Measurements from ENCODE around the gene PNCK. TPM values are rescaled to one million over a fixed set of nuclear protein-coding genes. Genes with fewer than 3 reads are reported as not detected.

PNCK gene
- total and polyA plus RNA-seq, 2 donors: 2.4 to 8.2 TPM

- Histone ChIP-seq H3K27ac (ENCODE audit: low read depth in 1 of 2, low read length in 1 of 2) (no peak overlapping the region), H3K36me3 (ENCODE audit: control insufficient read depth in 2 of 2, insufficient read depth in 2 of 2, low read length in 1 of 2) (no peaks in the 10 kb centered on the region), H3K9me3 (ENCODE audit: control insufficient read depth in 2 of 2, insufficient read depth in 1 of 2, low read length in 1 of 2) (peaks cover 0 to 2% of the 10 kb centered on the region in 2 donors), H3K4me1 (ENCODE audit: control insufficient read depth in 2 of 2, insufficient read depth in 2 of 2, low read length in 2 of 2) (no peaks in the 10 kb centered on the region), H3K27me3 (ENCODE audit: control insufficient read depth in 2 of 2, insufficient read depth in 1 of 2, low read length in 1 of 2) (peaks cover 7 to 48% of the 10 kb centered on the region in 2 donors), H3K4me3 (ENCODE audit: low read length in 2 of 2) (no peak overlapping the region)
- WGBS: 82% methylated on average over 12 of the region's 12 CpGs
- no peak for DNase-seq (ENCODE audit: low read depth in 6 of 9, low spot score in 9 of 9)
These were observed 7.6 kb upstream of the PNCK start for GRCh38 chrX:153681175-153681574.

GRCh38 chrX:153674219-153674851 lies 722 bp upstream of the PNCK start:
- Histone ChIP-seq H3K4me1 (ENCODE audit: control insufficient read depth in 2 of 2, insufficient read depth in 2 of 2, low read length in 2 of 2) (no peaks in the 10 kb centered on the region), H3K4me3 (ENCODE audit: low read length in 2 of 2) (no peak overlapping the region), H3K27ac (ENCODE audit: low read depth in 1 of 2, low read length in 1 of 2) (no peak overlapping the region), H3K27me3 (ENCODE audit: control insufficient read depth in 2 of 2, insufficient read depth in 1 of 2, low read length in 1 of 2) (peaks cover 19 to 53% of the 10 kb centered on the region in 2 donors), H3K36me3 (ENCODE audit: control insufficient read depth in 2 of 2, insufficient read depth in 2 of 2, low read length in 1 of 2) (no peaks in the 10 kb centered on the region), H3K9me3 (ENCODE audit: control insufficient read depth in 2 of 2, insufficient read depth in 1 of 2, low read length in 1 of 2) (no peaks in the 10 kb centered on the region)
- 81% methylated on average over 27 of the region's 27 CpGs for WGBS
- DNase-seq (ENCODE audit: low read depth in 6 of 9, low spot score in 9 of 9): no peak

GRCh38 chrX:153672531-153673427 lies 834 bp downstream of the PNCK start:
- Histone ChIP-seq H3K27ac (ENCODE audit: low read depth in 1 of 2, low read length in 1 of 2) (no peak overlapping the region), H3K36me3 (ENCODE audit: control insufficient read depth in 2 of 2, insufficient read depth in 2 of 2, low read length in 1 of 2) (no peaks in the 10 kb centered on the region), H3K4me3 (ENCODE audit: low read length in 2 of 2) (no peak overlapping the region), H3K9me3 (ENCODE audit: control insufficient read depth in 2 of 2, insufficient read depth in 1 of 2, low read length in 1 of 2) (no peaks in the 10 kb centered on the region), H3K27me3 (ENCODE audit: control insufficient read depth in 2 of 2, insufficient read depth in 1 of 2, low read length in 1 of 2) (peaks cover 19 to 48% of the 10 kb centered on the region in 2 donors), H3K4me1 (ENCODE audit: control insufficient read depth in 2 of 2, insufficient read depth in 2 of 2, low read length in 2 of 2) (no peaks in the 10 kb centered on the region)
- no peak for DNase-seq (ENCODE audit: low read depth in 6 of 9, low spot score in 9 of 9)
- WGBS: 51% methylated on average over 50 of the region's 53 CpGs

- H3K27me3 ChIP-seq (ENCODE audit: control insufficient read depth in 2 of 2, insufficient read depth in 1 of 2, low read length in 1 of 2): peaks cover 19 to 52% of the 10 kb centered on the region in 2 donors
- H3K27ac ChIP-seq (ENCODE audit: low read depth in 1 of 2, low read length in 1 of 2): no peak overlapping the region
- no peaks in the 10 kb centered on the region for H3K4me1 ChIP-seq (ENCODE audit: control insufficient read depth in 2 of 2, insufficient read depth in 2 of 2, low read length in 2 of 2)
- whole genome bisulfite sequencing: 95% methylated on average over 27 of the region's 27 CpGs
- H3K9me3 ChIP-seq (ENCODE audit: control insufficient read depth in 2 of 2, insufficient read depth in 1 of 2, low read length in 1 of 2): no peaks in the 10 kb centered on the region
- no peak for DNase-seq (ENCODE audit: low read depth in 6 of 9, low spot score in 9 of 9)
- H3K36me3 ChIP-seq (ENCODE audit: control insufficient read depth in 2 of 2, insufficient read depth in 2 of 2, low read length in 1 of 2): no peaks in the 10 kb centered on the region
- no peak overlapping the region for H3K4me3 ChIP-seq (ENCODE audit: low read length in 2 of 2)
These were observed 1.8 kb downstream of the PNCK start for GRCh38 chrX:153671589-153672530.

GRCh38 chrX:153670748-153671588 lies 2.6 kb downstream of the PNCK start:
- Histone ChIP-seq H3K4me1 (ENCODE audit: control insufficient read depth in 2 of 2, insufficient read depth in 2 of 2, low read length in 2 of 2) (no peaks in the 10 kb centered on the region), H3K27me3 (ENCODE audit: control insufficient read depth in 2 of 2, insufficient read depth in 1 of 2, low read length in 1 of 2) (peaks cover 19 to 55% of the 10 kb centered on the region in 2 donors), H3K9me3 (ENCODE audit: control insufficient read depth in 2 of 2, insufficient read depth in 1 of 2, low read length in 1 of 2) (no peaks in the 10 kb centered on the region), H3K36me3 (ENCODE audit: control insufficient read depth in 2 of 2, insufficient read depth in 2 of 2, low read length in 1 of 2) (no peaks in the 10 kb centered on the region), H3K4me3 (ENCODE audit: low read length in 2 of 2) (no peak overlapping the region), H3K27ac (ENCODE audit: low read depth in 1 of 2, low read length in 1 of 2) (no peak overlapping the region)
- no peak for DNase-seq (ENCODE audit: low read depth in 6 of 9, low spot score in 9 of 9)
- WGBS: 97% methylated on average over 23 of the region's 23 CpGs

GRCh38 chrX:153669901-153670731 lies 3.5 kb downstream of the PNCK start:
- 94% methylated on average over 22 of the region's 23 CpGs for WGBS
- Histone ChIP-seq H3K9me3 (ENCODE audit: control insufficient read depth in 2 of 2, insufficient read depth in 1 of 2, low read length in 1 of 2) (no peaks in the 10 kb centered on the region), H3K36me3 (ENCODE audit: control insufficient read depth in 2 of 2, insufficient read depth in 2 of 2, low read length in 1 of 2) (no peaks in the 10 kb centered on the region), H3K27me3 (ENCODE audit: control insufficient read depth in 2 of 2, insufficient read depth in 1 of 2, low read length in 1 of 2) (peaks cover 19 to 58% of the 10 kb centered on the region in 2 donors), H3K4me1 (ENCODE audit: control insufficient read depth in 2 of 2, insufficient read depth in 2 of 2, low read length in 2 of 2) (no peaks in the 10 kb centered on the region), H3K4me3 (ENCODE audit: low read length in 2 of 2) (no peak overlapping the region), H3K27ac (ENCODE audit: low read depth in 1 of 2, low read length in 1 of 2) (no peak overlapping the region)
- no peak for DNase-seq (ENCODE audit: low read depth in 6 of 9, low spot score in 9 of 9)

GRCh38 chrX:153669174-153669890 lies 4.3 kb downstream of the PNCK start:
- peaks cover 16 to 51% of the 10 kb centered on the region in 2 donors for H3K27me3 ChIP-seq (ENCODE audit: control insufficient read depth in 2 of 2, insufficient read depth in 1 of 2, low read length in 1 of 2)

More at GRCh38 chrX:153669174-153669890, 4.3 kb downstream of the PNCK start:
- no peaks in the 10 kb centered on the region for H3K36me3 ChIP-seq (ENCODE audit: control insufficient read depth in 2 of 2, insufficient read depth in 2 of 2, low read length in 1 of 2)
- H3K4me3 ChIP-seq (ENCODE audit: low read length in 2 of 2): no peak overlapping the region
- no peaks in the 10 kb centered on the region for H3K9me3 ChIP-seq (ENCODE audit: control insufficient read depth in 2 of 2, insufficient read depth in 1 of 2, low read length in 1 of 2)
- peak in 3 of 9 donors; percentile 30 to 43 (median 42) for DNase-seq (ENCODE audit: low read depth in 6 of 9, low spot score in 9 of 9)
- no peak overlapping the region for H3K27ac ChIP-seq (ENCODE audit: low read depth in 1 of 2, low read length in 1 of 2)
- H3K4me1 ChIP-seq (ENCODE audit: control insufficient read depth in 2 of 2, insufficient read depth in 2 of 2, low read length in 2 of 2): no peaks in the 10 kb centered on the region
- WGBS: 61% methylated on average over 17 of the region's 17 CpGs

Measured in thymus (tissue), 11 donors.